Adrenal gland (tissue), 12 donors: ENCODE results near the gene YTHDF1. TPM values are rescaled to one million over a fixed set of nuclear protein-coding genes. Genes with fewer than 3 reads are reported as not detected.

Experiments used
- DNase-seq, 7 donors: peaks; one replicate each; pipeline ENCODE4 v3.0.0-alpha.2; 2019 to 2020
- H3K27ac ChIP-seq, 5 donors: fragments of 200-600 bp; sonication (generic) in 4 of 5; 1 replicate in 3 of 5; 2 replicates in 2 of 5; pipeline versions ENCODE4 v1.5.1 to v1.8.0; 2016 to 2020; ENCODE audit warnings: mild to moderate bottlenecking in 1 of 5
- H3K27me3 ChIP-seq: fragments of 200-600 bp; 2 replicates; pipeline ENCODE4 v1.8.0; 2021
- H3K36me3 ChIP-seq, 2 donors: fragments of 200-600 bp; replicated peaks in 1 of 2; 1 replicate in 1 of 2; 2 replicates in 1 of 2; pipeline versions ENCODE4 v1.5.1 to v1.8.0; 2018 to 2022
- H3K4me1 ChIP-seq, 2 donors: fragments of 200-600 bp; replicated peaks in 1 of 2; 1 replicate in 1 of 2; 2 replicates in 1 of 2; pipeline versions ENCODE4 v1.5.1 to v1.8.0; 2018 to 2021
- H3K4me3 ChIP-seq, 4 donors: fragments of 200-600 bp; sonication (generic) in 3 of 4; one replicate each; pipeline ENCODE4 v1.5.1; 2016 to 2018
- H3K9me3 ChIP-seq, 3 donors: fragments of 200-600 bp; sonication (generic) in 1 of 3; replicated peaks in 1 of 3; 1 replicate in 2 of 3; 2 replicates in 1 of 3; pipeline versions ENCODE4 v1.5.1 to v1.8.0; 2016 to 2021
- POLR2A ChIP-seq, 2 donors: fragments of 450-650 bp; IDR thresholded peaks; one replicate each; pipeline ENCODE4 v1.6.1; 2017; ENCODE audit warnings: antibody characterized with exemption in 2 of 2, mild to moderate bottlenecking in 2 of 2, moderate library complexity in 1 of 2
- WGBS, 4 donors: extraction: QIAGEN DNeasy Blood & Tissue Kit in 2 of 4; methylation state at CpG; one replicate each; pipeline versions ENCODE4 v1.1.5 to v1.1.7; 2013 to 2017; 5-methylcytosine and 5-hydroxymethylcytosine counted together
- intact Hi-C, 2 donors: fragments of 100-400 bp; cut with DNase I; formaldehyde crosslinking; loops; one replicate each; pipeline versions ENCODE4 v1.14.1 to v1.15.0; 2022 to 2023
- polyA plus RNA-seq, 3 donors: library from polyadenylated mRNA; stranded (reverse); fragments of 200-250 nt in 2 of 3; fragments of 350-450 nt in 1 of 3; fragmentation: Illumina TruSeq in 1 of 3; extraction: RNeasy Lipid Tissue Mini Kit (QIAGEN cat#74804) in 1 of 3; gene quantifications; one replicate each; pipeline ENCODE4 v1.2.3, GENCODE V29; 2013 to 2014
- total RNA-seq, 9 donors: library from RNA; depleted of rRNA in 4 of 9; stranded (reverse); fragments of >200 nt in 4 of 9; fragments of 120-200 nt in 1 of 9; fragmentation: NEBNext Ultra II Directional in 1 of 9; extraction: Animal tissue kit (Norgen Biotek cat#: 25700) in 1 of 9; gene quantifications; one replicate each; pipeline versions ENCODE4 v1.1.0 to v1.2.4, GENCODE V29; 2013 to 2023
- TF ChIP-seq, protein P1 (sequence below), 6 experiments: fragments of 450-650 bp in 4 of 6; fragments of 200-600 bp in 2 of 6; sonication (generic) in 1 of 6; IDR thresholded peaks; 1 replicate in 5 of 6; 2 replicates in 1 of 6; pipeline versions ENCODE4 v1.5.1 to v1.8.0; 2016 to 2021; ENCODE audit warnings: antibody characterized with exemption in 6 of 6, mild to moderate bottlenecking in 2 of 6, moderate library complexity in 1 of 6
- donor health status: healthy with polysubstance abuse.
- donor health status: Bipolar disorder and iron deficiency.
- donor health status: DM: yes; HTN: yes; CAD: no.
- donor health status: DM: no; HTN: no; CAD: no.
- donor health status: DM: no; HTN: no; CAD: no.
- donor health status: DM: yes; HTN: yes; CAD: no.

YTHDF1 gene
- total and polyA plus RNA-seq, 12 donors, result 18.1 to 41.9 (median 32.5) TPM

GRCh38 chr20:63155266-63156165 lies 60.4 kb downstream of the YTHDF1 start:
- no peaks in the 10 kb centered on the region for H3K36me3 ChIP-seq
- intact Hi-C loops, result no loop called here
- no peak for TF ChIP-seq POLR2A (IDR thresholded peaks at IDR 0.05)
- TF ChIP-seq, protein P1, sequence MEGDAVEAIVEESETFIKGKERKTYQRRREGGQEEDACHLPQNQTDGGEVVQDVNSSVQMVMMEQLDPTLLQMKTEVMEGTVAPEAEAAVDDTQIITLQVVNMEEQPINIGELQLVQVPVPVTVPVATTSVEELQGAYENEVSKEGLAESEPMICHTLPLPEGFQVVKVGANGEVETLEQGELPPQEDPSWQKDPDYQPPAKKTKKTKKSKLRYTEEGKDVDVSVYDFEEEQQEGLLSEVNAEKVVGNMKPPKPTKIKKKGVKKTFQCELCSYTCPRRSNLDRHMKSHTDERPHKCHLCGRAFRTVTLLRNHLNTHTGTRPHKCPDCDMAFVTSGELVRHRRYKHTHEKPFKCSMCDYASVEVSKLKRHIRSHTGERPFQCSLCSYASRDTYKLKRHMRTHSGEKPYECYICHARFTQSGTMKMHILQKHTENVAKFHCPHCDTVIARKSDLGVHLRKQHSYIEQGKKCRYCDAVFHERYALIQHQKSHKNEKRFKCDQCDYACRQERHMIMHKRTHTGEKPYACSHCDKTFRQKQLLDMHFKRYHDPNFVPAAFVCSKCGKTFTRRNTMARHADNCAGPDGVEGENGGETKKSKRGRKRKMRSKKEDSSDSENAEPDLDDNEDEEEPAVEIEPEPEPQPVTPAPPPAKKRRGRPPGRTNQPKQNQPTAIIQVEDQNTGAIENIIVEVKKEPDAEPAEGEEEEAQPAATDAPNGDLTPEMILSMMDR (IDR thresholded peaks at IDR 0.05), result no peak
- H3K4me1 ChIP-seq, result no peaks in the 10 kb centered on the region
- H3K4me3 ChIP-seq, result no peak overlapping the region
- H3K9me3 ChIP-seq, result no peaks in the 10 kb centered on the region
- H3K27me3 ChIP-seq, result peaks cover 23% of the 10 kb centered on the region
- DNase-seq, result no peak
- H3K27ac ChIP-seq, result no peak overlapping the region
- 68 to 75% (median 70%) methylated on average over 8 to 15 of the region's 15 CpGs for WGBS, 4 donors

DNA sequence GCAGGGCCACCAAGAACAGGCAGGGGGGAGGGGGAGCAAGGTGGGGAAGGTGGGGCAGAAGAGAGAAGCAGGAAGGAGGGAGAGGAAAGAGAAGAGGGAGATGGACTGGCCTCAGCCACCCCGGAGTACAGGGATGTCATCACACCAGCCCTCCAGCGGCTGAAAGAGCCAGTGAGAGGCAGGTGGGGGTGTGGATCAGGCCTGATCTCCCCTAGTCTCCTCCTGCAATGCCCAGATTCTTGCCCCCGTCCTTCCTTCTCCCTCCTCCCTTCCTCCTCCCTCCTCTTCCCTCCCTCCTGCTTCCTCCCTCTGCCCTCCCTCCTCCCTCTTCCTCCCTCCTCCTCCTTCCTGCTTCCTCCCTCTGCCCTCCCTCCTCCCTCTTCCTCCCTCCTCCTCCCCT lies 61.5 kb downstream of the YTHDF1 start:
- Histone ChIP-seq H3K4me1 (no peaks in the 10 kb centered on the region), H3K4me3 (no peak overlapping the region), H3K9me3 (no peaks in the 10 kb centered on the region), H3K27ac (no peak overlapping the region), H3K27me3 (peaks cover 28% of the 10 kb centered on the region), H3K36me3 (no peaks in the 10 kb centered on the region)
- 12 to 36% (median 29%) methylated on average over 3 of the region's 3 CpGs for WGBS, 4 donors
- intact Hi-C loops, result no loop called here
- TF ChIP-seq POLR2A (IDR thresholded peaks at IDR 0.05), result no peak
- TF ChIP-seq, protein P1 (IDR thresholded peaks at IDR 0.05), result no peak
- no peak for DNase-seq

DNA sequence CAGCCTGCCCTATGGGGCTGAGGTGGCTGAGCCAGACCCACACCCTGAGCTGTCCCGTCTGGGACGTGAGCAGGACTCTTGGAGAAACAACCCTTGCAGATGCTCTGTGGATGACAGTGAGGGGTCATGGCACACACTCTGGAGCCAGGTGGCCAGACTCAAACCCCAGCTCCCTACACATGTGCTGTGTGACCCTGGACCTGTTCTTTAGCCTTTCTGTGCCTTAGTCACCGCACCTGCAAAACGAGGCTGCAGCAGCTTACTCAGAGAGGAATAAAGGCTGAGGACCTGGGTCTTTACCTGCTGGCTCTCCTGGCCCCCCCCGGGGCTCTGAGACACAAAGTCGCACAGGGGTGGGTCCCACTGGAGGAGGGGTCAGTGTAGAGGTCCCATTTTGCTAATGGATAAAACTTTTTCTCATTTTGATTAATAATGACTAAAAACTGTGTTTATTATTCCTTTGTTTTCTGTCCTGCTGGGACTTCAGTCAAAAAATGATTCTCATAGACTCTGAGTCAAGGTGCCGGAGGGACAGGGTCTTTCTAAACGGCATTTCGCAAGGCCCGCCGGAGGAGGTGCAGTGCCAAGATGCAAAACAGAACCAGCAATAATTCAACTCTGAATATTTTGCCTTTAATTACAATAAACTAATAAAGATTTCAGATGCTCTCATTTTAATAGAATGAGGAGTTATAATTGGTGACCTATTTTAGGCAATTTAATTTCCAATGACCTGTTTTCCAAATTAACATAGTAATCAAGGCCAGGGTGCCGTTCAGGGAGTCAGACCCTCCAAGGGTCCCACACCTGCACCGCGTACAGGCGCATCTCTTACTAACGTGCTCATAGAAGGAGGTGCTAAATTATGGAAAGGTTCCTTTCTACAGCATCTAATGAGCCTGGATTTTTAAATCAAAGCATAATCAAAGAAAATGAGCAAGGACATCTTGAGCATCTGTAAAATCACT lies 62.4 kb downstream of the YTHDF1 start:
- no peaks in the 10 kb centered on the region for H3K9me3 ChIP-seq
- TF ChIP-seq, protein P1 (IDR thresholded peaks at IDR 0.05), result no peak
- no peak for TF ChIP-seq POLR2A (IDR thresholded peaks at IDR 0.05)
- H3K4me3 ChIP-seq, result no peak overlapping the region
- intact Hi-C loops, result no loop called here
- H3K4me1 ChIP-seq, result no peaks in the 10 kb centered on the region
- WGBS, 4 donors, result 54 to 67% (median 65%) methylated on average over 12 to 16 of the region's 16 CpGs
- no peak overlapping the region for H3K27ac ChIP-seq
- peaks cover 28% of the 10 kb centered on the region for H3K27me3 ChIP-seq
- H3K36me3 ChIP-seq, result no peaks in the 10 kb centered on the region
- DNase-seq, result no peak
